Activated CD8-positive, alpha-beta memory T cell treated with anti-CD3 and anti-CD28 coated beads, Interleukin-2, amount 50 U/mL, for 1 hour (primary cell): Measurements from ENCODE around the gene ATP2A1.
"Not testable (repeated sequence)": the region's sequence is repeated elsewhere in the genome, so short reads cannot be mapped to it uniquely, and the experiment has no call there.

Source experiments
- DNase-seq: peaks from one replicate; pipeline ENCODE4 v3.0.0-alpha.2; 2020; ENCODE audit errors: extremely low read depth

Gene ATP2A1

GRCh38 chr16:28881565-28881964 lies 3.3 kb downstream of the ATP2A1 start:
- not testable (repeated sequence) for DNase-seq

- DNase-seq = no peak
These were observed 4.4 kb downstream of the ATP2A1 start for GRCh38 chr16:28882551-28883160.

- no peak for DNase-seq
These were observed 5.1 kb downstream of the ATP2A1 start for GRCh38 chr16:28883221-28883996.

- DNase-seq = no peak
These were observed 5.8 kb downstream of the ATP2A1 start for GRCh38 chr16:28884045-28884444.

GRCh38 chr16:28886945-28887344 lies 8.7 kb downstream of the ATP2A1 start:
- no peak for DNase-seq

- not testable (repeated sequence) for DNase-seq
These were observed 12.1 kb downstream of the ATP2A1 start for GRCh38 chr16:28890355-28890754.

- DNase-seq = no peak
These were observed 13.9 kb downstream of the ATP2A1 start for GRCh38 chr16:28891964-28892890.

- DNase-seq = no peak
These were observed 15.0 kb downstream of the ATP2A1 start for GRCh38 chr16:28893291-28893690.

- DNase-seq = no peak
These were observed 17.3 kb downstream of the ATP2A1 start for GRCh38 chr16:28895609-28896008.

- DNase-seq = no peak
These were observed 19.5 kb downstream of the ATP2A1 start for GRCh38 chr16:28897826-28898225.

GRCh38 chr16:28898266-28898665 lies 20.0 kb downstream of the ATP2A1 start:
- no peak for DNase-seq

- no peak for DNase-seq
These were observed 20.7 kb downstream of the ATP2A1 start for GRCh38 chr16:28898942-28899341.

- DNase-seq = no peak
These were observed 21.7 kb downstream of the ATP2A1 start for GRCh38 chr16:28899882-28900590.

GRCh38 chr16:28900601-28901000 lies 22.3 kb downstream of the ATP2A1 start:
- no peak for DNase-seq

GRCh38 chr16:28901862-28902261 lies 23.6 kb downstream of the ATP2A1 start:
- DNase-seq = no peak

GRCh38 chr16:28902909-28903308 lies 24.6 kb downstream of the ATP2A1 start:
- no peak for DNase-seq

GRCh38 chr16:28903344-28904042 lies 25.2 kb downstream of the ATP2A1 start:
- DNase-seq = no peak

GRCh38 chr16:28904363-28904762 lies 26.1 kb downstream of the ATP2A1 start:
- DNase-seq = no peak

- no peak for DNase-seq
These were observed 26.5 kb downstream of the ATP2A1 start for GRCh38 chr16:28904828-28905227.

- DNase-seq = no peak
These were observed 27.0 kb downstream of the ATP2A1 start for GRCh38 chr16:28905229-28905754.
